Right atrium auricular region (tissue), 2 donors: Measurements from ENCODE around the gene BFAR. TPM values are rescaled to one million over a fixed set of nuclear protein-coding genes. Genes with fewer than 3 reads are reported as not detected.

Experiments used
- DNase-seq: peaks from one replicate; pipeline ENCODE4 v3.0.0-alpha.2; 2019; ENCODE audit warnings: low spot score
- H3K27ac ChIP-seq, 2 donors: fragments of 200-600 bp; sonication (generic); 1 replicate in 1 of 2; 2 replicates in 1 of 2; pipeline ENCODE4 v1.5.1; 2016 to 2019
- H3K27me3 ChIP-seq, 2 donors: fragments of 200-600 bp; sonication (generic); one replicate each; pipeline versions ENCODE4 v1.5.1 to v1.6.0; 2017 to 2019
- H3K36me3 ChIP-seq: fragments of 200-600 bp; sonication (generic); one replicate; pipeline ENCODE4 v1.5.1; 2016
- H3K4me1 ChIP-seq, 2 donors: fragments of 200-600 bp; sonication (generic); one replicate each; pipeline versions ENCODE4 v1.5.1 to v1.6.0; 2017 to 2019
- H3K4me3 ChIP-seq, 2 donors: fragments of 200-600 bp; sonication (generic); 1 replicate in 1 of 2; 2 replicates in 1 of 2; pipeline ENCODE4 v1.5.1; 2017 to 2019; ENCODE audit warnings: mild to moderate bottlenecking in 1 of 2, moderate library complexity in 1 of 2
- H3K9me3 ChIP-seq, 2 donors: fragments of 200-600 bp; sonication (generic); one replicate each; pipeline ENCODE4 v1.5.1; 2019
- total RNA-seq, 2 donors: library from RNA; depleted of rRNA; stranded (reverse); fragments of >200 nt; gene quantifications; one replicate each; pipeline ENCODE4 v1.1.0, GENCODE V29; 2016
- TF ChIP-seq, protein P1 (sequence below), 2 donors: fragments of 200-600 bp; sonication (generic); IDR thresholded peaks; one replicate each; pipeline ENCODE4 v1.5.1; 2019; ENCODE audit warnings: antibody characterized with exemption in 2 of 2

Gene BFAR
- total RNA-seq, 2 donors from 2014 or later = 23.4 to 24.7 TPM

GRCh38 chr16:14658063-14658462 is 25.3 kb downstream of the BFAR start:
- TF ChIP-seq, protein P1, sequence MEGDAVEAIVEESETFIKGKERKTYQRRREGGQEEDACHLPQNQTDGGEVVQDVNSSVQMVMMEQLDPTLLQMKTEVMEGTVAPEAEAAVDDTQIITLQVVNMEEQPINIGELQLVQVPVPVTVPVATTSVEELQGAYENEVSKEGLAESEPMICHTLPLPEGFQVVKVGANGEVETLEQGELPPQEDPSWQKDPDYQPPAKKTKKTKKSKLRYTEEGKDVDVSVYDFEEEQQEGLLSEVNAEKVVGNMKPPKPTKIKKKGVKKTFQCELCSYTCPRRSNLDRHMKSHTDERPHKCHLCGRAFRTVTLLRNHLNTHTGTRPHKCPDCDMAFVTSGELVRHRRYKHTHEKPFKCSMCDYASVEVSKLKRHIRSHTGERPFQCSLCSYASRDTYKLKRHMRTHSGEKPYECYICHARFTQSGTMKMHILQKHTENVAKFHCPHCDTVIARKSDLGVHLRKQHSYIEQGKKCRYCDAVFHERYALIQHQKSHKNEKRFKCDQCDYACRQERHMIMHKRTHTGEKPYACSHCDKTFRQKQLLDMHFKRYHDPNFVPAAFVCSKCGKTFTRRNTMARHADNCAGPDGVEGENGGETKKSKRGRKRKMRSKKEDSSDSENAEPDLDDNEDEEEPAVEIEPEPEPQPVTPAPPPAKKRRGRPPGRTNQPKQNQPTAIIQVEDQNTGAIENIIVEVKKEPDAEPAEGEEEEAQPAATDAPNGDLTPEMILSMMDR (IDR thresholded peaks at IDR 0.05) = no peak
- no peaks in the 10 kb centered on the region for H3K27me3 ChIP-seq
- no peaks in the 10 kb centered on the region for H3K4me1 ChIP-seq
- no peaks in the 10 kb centered on the region for H3K9me3 ChIP-seq
- no peak overlapping the region for H3K4me3 ChIP-seq
- H3K36me3 ChIP-seq = peaks cover 89% of the 10 kb centered on the region
- no peak overlapping the region for H3K27ac ChIP-seq
- no peak for DNase-seq

DNA sequence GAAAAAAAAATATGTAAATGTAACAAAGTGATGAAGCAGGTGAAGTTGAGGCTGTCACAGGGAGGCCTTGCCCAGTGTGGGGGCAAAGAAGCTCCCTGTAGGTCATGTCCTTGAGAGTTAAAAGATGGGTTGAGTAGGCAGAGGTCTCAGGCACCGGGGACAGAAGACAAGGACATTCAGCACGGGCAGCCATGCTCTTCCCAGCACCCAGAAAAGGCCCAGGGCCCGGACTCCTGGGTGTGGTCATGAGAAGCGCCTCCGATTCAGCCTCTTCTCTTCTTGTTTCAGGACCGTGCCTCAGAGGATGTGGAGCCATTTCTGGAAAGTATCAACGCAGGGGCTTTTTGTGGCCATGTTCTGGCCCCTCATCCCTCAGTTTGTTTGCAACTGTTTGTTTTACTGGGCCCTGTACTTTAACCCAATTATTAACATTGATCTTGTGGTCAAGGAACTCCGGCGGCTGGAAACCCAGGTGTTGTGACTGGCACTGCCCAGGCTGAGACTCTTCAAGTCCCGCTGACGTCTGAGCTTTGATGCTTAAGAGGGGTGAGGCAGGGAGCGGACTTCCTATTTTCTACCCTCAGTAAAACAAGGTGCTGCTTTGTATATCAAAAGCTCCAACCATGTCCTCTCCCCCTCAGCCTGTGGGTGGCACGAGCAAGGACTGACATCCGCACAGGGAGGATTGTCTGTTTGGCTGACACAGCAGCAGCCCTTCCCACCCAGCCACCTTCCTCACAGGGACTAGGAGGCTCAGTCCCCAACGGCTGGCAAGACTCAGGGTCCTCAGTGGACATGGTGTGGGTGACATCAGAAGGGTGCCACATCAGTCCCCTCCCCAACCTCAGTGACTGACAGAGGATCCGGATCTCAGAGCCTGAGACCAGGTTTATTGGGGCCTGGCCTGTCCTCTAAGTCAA is 34.9 kb downstream of the BFAR start:
- H3K4me1 ChIP-seq = no peaks in the 10 kb centered on the region
- H3K27me3 ChIP-seq = no peaks in the 10 kb centered on the region
- TF ChIP-seq, protein P1 (IDR thresholded peaks at IDR 0.05) = no peak
- peaks cover 66% of the 10 kb centered on the region for H3K36me3 ChIP-seq
- H3K9me3 ChIP-seq = no peaks in the 10 kb centered on the region
- H3K27ac ChIP-seq = no peak overlapping the region
- no peak for DNase-seq
- H3K4me3 ChIP-seq = no peak overlapping the region

GRCh38 chr16:14668556-14669223 is 35.9 kb downstream of the BFAR start:
- peaks cover 55% of the 10 kb centered on the region for H3K36me3 ChIP-seq
- no peak overlapping the region for H3K27ac ChIP-seq
- TF ChIP-seq, protein P1 (IDR thresholded peaks at IDR 0.05) = no peak
- H3K27me3 ChIP-seq = no peaks in the 10 kb centered on the region
- DNase-seq = no peak
- H3K9me3 ChIP-seq = no peaks in the 10 kb centered on the region
- no peaks in the 10 kb centered on the region for H3K4me1 ChIP-seq
- no peak overlapping the region for H3K4me3 ChIP-seq

- H3K4me1 ChIP-seq = no peaks in the 10 kb centered on the region
- no peak for DNase-seq
- H3K9me3 ChIP-seq = no peaks in the 10 kb centered on the region
- TF ChIP-seq, protein P1 (IDR thresholded peaks at IDR 0.05) = no peak
- H3K4me3 ChIP-seq = no peak overlapping the region
- H3K27me3 ChIP-seq = no peaks in the 10 kb centered on the region
- no peak overlapping the region for H3K27ac ChIP-seq
- H3K36me3 ChIP-seq = peaks cover 44% of the 10 kb centered on the region
Measured at GRCh38 chr16:14669776-14670175, 37.0 kb downstream of the BFAR start.

GRCh38 chr16:14672403-14672971 is 39.7 kb downstream of the BFAR start:
- Histone ChIP-seq H3K9me3 (no peaks in the 10 kb centered on the region), H3K27me3 (no peaks in the 10 kb centered on the region)

More at GRCh38 chr16:14672403-14672971, 39.7 kb downstream of the BFAR start:
- DNase-seq = no peak
- Histone ChIP-seq H3K4me1 (no peaks in the 10 kb centered on the region), H3K36me3 (peaks cover 17% of the 10 kb centered on the region), H3K27ac (no peak overlapping the region), H3K4me3 (no peak overlapping the region)
- TF ChIP-seq, protein P1 (IDR thresholded peaks at IDR 0.05) = no peak
